ENCODE results near the gene HCN2.

- no peak for TF ChIP-seq CTCF (IDR thresholded peaks at IDR 0.05; ENCODE audit: low read length)
- TF ChIP-seq EZH2 (IDR thresholded peaks at IDR 0.05; ENCODE audit: borderline replicate concordance, low read length) = no peak
Observed at GRCh38 chr19:618674-619285, 29.1 kb downstream of the HCN2 start.

Measured in OCI-LY1 (cell line).